A673 (cell line): ENCODE results near the gene ZDHHC8. TPM values are rescaled to one million over a fixed set of nuclear protein-coding genes. Genes with fewer than 3 reads are reported as not detected.

Experiments
- BruUV-seq: library from RNA; stranded (reverse); fragments of 400-500 nt; replicated peaks from 2 replicates; lab custom pipeline; 2021; lab: Mats Ljungman, UMichigan
- CTCF ChIA-PET: fragments of 300-600 bp; sonication (Branson Sonifier 250); formaldehyde crosslinking; loops from one replicate; lab custom pipeline; 2022; ENCODE audit warnings: antibody characterized with exemption; lab: Charles Lee
- POLR2A ChIA-PET: fragments of 300-600 bp; sonication (Branson Sonifier 250); formaldehyde crosslinking; loops from one replicate; lab custom pipeline; 2022; ENCODE audit warnings: antibody characterized with exemption; ENCODE audit not compliant: low non-redundant PET; lab: Charles Lee
- DNase-seq: peaks from one replicate; pipeline ENCODE4 v3.0.0-alpha.2; 2015; ENCODE audit warnings: low spot score
- H3K27ac ChIP-seq: fragments of 200-600 bp; sonication (generic); 2 replicates; pipeline ENCODE4 v1.5.1; 2016; ENCODE audit warnings: mixed run types, low read depth, mild to moderate bottlenecking, mixed read lengths, antibody characterized with exemption, low read length; ENCODE audit not compliant: poor library complexity, severe bottlenecking
- H3K27me3 ChIP-seq: fragments of 200-600 bp; sonication (generic); replicated peaks from 2 replicates; pipeline ENCODE4 v1.6.1; 2017; ENCODE audit warnings: mixed run types, low read depth, mild to moderate bottlenecking, mixed read lengths, antibody characterized with exemption, low read length; ENCODE audit not compliant: insufficient read depth, poor library complexity
- H3K36me3 ChIP-seq: fragments of 200-600 bp; sonication (generic); 2 replicates; pipeline ENCODE4 v1.6.1; 2016; ENCODE audit warnings: mixed run types, mild to moderate bottlenecking, mixed read lengths, antibody characterized with exemption, low read length; ENCODE audit not compliant: insufficient read depth, poor library complexity, severe bottlenecking
- H3K4me1 ChIP-seq: fragments of 200-600 bp; sonication (generic); 2 replicates; pipeline ENCODE4 v1.6.1; 2017; ENCODE audit warnings: mixed run types, mild to moderate bottlenecking, mixed read lengths, antibody characterized with exemption, low read length; ENCODE audit not compliant: insufficient read depth, poor library complexity, severe bottlenecking
- H3K4me3 ChIP-seq: fragments of 200-600 bp; sonication (generic); 2 replicates; pipeline ENCODE4 v1.5.1; 2016; ENCODE audit warnings: low read depth, mixed run types, mild to moderate bottlenecking, mixed read lengths, low read length; ENCODE audit not compliant: poor library complexity, severe bottlenecking
- H3K9me3 ChIP-seq: fragments of 200-600 bp; sonication (generic); 2 replicates; pipeline ENCODE4 v1.6.1; 2016; ENCODE audit warnings: mixed run types, low read depth, mild to moderate bottlenecking, mixed read lengths, antibody characterized with exemption, low read length; ENCODE audit not compliant: poor library complexity, severe bottlenecking
- CTCF ChIP-seq: fragments of 300-800, 200-600 bp; sonication (generic); conservative IDR thresholded peaks from 2 replicates; pipeline ENCODE4 v1.5.1; 2017; ENCODE audit warnings: low read depth, mild to moderate bottlenecking, antibody characterized with exemption, low read length, moderate library complexity, mixed read lengths
- EZH2 ChIP-seq: fragments of 200-600 bp; sonication (generic); IDR thresholded peaks from 2 replicates; pipeline ENCODE4 v1.6.1; 2017; ENCODE audit warnings: borderline replicate concordance, low read depth, mild to moderate bottlenecking, mixed read lengths, antibody characterized with exemption, low read length; ENCODE audit not compliant: poor library complexity, severe bottlenecking
- intact Hi-C: fragments of 100-400 bp; cut with micrococcal nuclease; formaldehyde crosslinking; loops from one replicate; pipeline ENCODE4 v1.10.0; 2022; ENCODE audit not compliant: unreplicated experiment
- total RNA-seq: library from RNA; stranded (reverse); gene quantifications from 2 replicates; pipeline ENCODE4 v1.2.3, GENCODE V29; 2021

ZDHHC8 gene
- total RNA-seq, 1 experiment from 2014 or later = 58.8 TPM

GRCh38 chr22:20088263-20088648, 43.3 kb upstream of the ZDHHC8 start:
- Histone ChIP-seq H3K36me3 (peaks cover 83% of the 10 kb centered on the region), H3K27me3 (no peaks in the 10 kb centered on the region), H3K27ac (no peak overlapping the region), H3K4me1 (no peaks in the 10 kb centered on the region), H3K9me3 (no peaks in the 10 kb centered on the region), H3K4me3 (no peak overlapping the region)
- intact Hi-C loops = loop anchor here (10.0 kb wide), 1 partner anchor 113 kb away; no protein-coding TSS in a partner anchor
- DNase-seq = no peak
- ChIA-PET POLR2A (no interaction called here), CTCF (no interaction called here)
- no TSS peak for BruUV-seq
- no peak for TF ChIP-seq EZH2
- TF ChIP-seq CTCF = no peak

GRCh38 chr22:20089226-20089976, 42.2 kb upstream of the ZDHHC8 start:
- no TSS peak for BruUV-seq
- no peaks in the 10 kb centered on the region for H3K27me3 ChIP-seq
- TF ChIP-seq EZH2 (no peak), CTCF (no peak)
- no peak overlapping the region for H3K4me3 ChIP-seq
- H3K9me3 ChIP-seq = no peaks in the 10 kb centered on the region
- H3K4me1 ChIP-seq = no peaks in the 10 kb centered on the region
- POLR2A ChIA-PET = no interaction called here
- DNase-seq = no peak
- no peak overlapping the region for H3K27ac ChIP-seq
- intact Hi-C loops = loop anchor here (10.0 kb wide), 1 partner anchor 115 kb away; no protein-coding TSS in a partner anchor
- CTCF ChIA-PET = no interaction called here
- H3K36me3 ChIP-seq = peaks cover 94% of the 10 kb centered on the region

GRCh38 chr22:20089977-20090729, 41.5 kb upstream of the ZDHHC8 start:
- CTCF ChIA-PET = no interaction called here
- Histone ChIP-seq H3K27me3 (no peaks in the 10 kb centered on the region), H3K4me3 (no peak overlapping the region), H3K4me1 (no peaks in the 10 kb centered on the region), H3K36me3 (peaks cover 100% of the 10 kb centered on the region), H3K27ac (no peak overlapping the region), H3K9me3 (no peaks in the 10 kb centered on the region)
- TF ChIP-seq EZH2 = no peak
- intact Hi-C loops = loop anchor here (10.0 kb wide), 1 partner anchor 115 kb away; no protein-coding TSS in a partner anchor
- DNase-seq = no peak
- POLR2A ChIA-PET = no interaction called here
- no TSS peak for BruUV-seq
